Ramos (cell line): Measurements from ENCODE around the gene IPO4.
"Not testable (repeated sequence)": the region's sequence is repeated elsewhere in the genome, so short reads cannot be mapped to it uniquely, and the experiment has no call there.

Experiments used
- in situ Hi-C: fragments of 300-500 bp; cut with MboI; formaldehyde crosslinking; loops from one replicate; pipeline ENCODE4 v1.14.3; 2022; ENCODE audit warnings: low sequenced_read_pairs; ENCODE audit not compliant: unreplicated experiment

Gene IPO4

DNA sequence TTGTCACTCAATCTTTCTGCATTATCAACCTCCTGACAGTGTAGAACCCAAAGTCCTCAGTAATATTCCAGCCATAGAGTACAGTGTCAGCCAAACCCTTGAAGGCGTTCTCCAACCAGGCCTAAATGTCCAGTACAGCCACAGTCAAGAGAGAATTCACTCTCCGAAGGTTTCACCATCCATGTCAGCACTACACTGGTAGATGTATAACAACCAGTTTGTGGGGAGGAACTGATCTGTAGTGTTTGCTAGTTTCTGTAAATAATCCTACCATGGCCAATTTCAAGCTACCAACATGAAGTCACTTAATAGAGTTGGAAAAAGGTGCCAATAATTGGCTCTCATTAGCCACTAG lies 27.7 kb upstream of the IPO4 start:
- in situ Hi-C loops: no loop called here

DNA sequence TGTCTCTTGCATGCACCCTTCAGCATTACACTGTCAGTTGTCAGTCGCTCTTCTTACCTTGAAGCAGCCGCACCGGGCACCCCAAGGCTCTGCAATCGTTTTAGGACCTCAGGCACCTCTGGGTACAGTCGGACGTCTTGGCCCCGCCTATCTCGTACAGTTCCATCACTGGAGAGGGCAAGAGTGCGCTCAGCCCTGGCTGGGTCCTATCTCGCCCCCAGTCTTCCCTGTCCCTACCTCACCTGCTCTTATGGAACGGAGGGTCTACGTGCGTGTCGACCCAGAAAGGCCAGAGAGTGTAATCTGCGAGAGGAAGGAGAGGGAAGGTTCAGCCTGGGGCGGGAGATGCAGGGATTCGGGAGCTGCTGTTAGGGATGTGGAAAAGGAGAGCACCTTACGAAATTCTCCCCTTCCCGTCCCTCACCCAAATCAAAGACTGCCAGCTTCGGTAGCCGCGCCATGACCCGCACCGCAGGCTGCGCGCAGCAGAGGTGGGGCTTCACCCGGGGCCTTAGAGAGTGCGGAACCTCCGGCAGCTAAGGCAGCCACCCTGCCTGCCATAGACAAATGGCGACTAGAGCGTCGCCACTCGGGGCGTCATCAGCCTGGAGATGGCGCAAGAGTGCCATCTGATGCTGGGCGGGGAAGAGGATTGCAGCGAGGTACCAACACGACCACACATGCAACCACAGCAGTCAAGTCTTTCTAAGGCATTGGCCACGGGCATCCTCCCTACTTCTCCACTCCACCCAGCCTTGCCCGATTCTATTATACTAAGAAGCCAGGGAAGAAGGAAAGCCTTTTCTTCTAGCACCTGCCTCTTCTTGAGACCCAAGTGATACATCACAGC lies 27.1 kb upstream of the IPO4 start, which contains the start of gene MDP1:
Gene MDP1, minus strand, starts transcription at position 572 of the 850 bp plus-strand sequence. Its CDS starts 111 bp downstream, at position 461.
- in situ Hi-C loops: no loop called here

DNA sequence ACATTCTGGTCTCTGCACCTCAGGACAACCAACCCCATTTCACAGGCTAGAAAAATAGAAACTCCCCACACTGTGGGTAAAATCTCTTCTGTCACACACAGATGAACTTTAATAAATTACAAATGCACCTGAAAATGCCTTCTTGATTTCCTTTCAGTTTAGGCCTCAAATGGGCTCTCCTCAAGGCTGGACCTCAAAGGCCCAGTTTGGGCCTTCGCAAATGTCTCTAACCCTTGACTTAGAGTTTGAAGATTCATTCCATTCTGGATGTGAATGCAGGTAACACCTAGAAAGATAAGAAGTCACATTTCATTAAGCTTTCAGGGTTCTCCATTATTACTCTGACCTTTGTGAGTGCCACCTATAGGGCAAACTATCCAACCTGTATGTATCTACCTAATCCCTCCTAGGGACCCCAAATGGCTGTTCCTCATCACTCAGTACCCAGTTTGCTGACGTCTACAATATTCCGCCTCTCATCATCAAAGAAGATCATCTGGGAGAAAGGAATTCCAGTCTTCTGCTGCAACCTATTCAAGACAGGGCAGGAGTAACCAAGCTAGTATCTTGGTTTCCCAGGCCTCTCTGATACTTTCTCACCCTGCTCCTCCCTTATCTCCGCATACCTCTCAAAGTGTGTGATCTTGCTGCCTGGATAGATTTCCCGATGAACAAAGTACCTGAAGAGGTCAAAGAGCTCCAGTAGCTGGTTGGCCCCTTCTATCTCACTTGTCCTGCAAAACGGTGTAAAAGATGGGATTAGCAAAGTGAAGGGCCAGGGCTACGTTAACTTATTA lies 25.4 kb upstream of the IPO4 start:
- in situ Hi-C loops: no loop called here

DNA sequence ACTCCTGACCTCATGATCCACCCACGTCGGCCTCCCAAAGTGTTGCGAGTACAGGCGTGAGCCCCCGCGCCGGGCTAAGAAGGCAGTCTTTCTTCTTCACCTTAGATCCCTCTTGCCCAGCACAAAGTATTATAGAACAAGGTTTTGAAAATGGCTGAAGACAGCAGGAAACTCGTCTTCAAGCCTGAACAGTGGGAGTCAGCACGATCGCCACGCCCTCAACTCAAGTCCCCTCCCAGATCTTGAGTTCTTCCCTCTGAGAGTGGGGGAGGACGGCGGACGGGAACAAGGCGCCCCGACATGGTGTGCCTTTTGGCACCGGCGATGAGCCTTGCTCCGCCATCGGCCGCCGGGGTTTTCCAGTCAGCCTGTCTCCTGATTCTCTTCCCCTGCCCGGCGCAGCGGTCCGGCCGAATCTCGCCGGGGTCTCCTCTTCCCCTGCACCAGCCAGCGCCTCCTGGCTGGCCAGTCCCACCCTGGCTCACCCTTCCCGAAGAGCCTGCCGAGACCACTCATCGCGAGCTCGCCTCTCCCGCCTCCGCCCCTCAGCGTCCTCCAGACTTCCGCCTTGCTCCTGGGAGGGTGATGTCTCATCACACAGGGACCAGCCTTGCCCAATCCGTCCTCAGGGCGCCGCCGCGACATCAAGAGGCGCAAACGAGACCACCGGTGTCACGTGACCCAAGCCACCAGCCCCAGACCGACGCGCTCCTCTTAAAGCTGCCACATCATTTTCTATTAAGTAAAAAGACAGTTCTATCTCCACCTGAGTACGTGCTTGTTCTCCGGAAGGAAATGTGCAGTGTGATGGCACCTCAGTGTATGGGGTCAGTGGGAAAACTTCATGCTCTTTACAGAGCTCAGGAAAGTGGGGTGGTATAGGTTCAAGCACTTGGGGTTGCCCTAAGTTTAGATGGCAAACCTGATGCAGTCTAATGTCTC lies 24.6 kb upstream of the IPO4 start, which contains the start of gene CHMP4A:
Gene CHMP4A, minus strand, starts transcription at position 565 of the 942 bp plus-strand sequence. Its CDS starts 49 bp downstream, at position 516.
- in situ Hi-C loops: no loop called here

DNA sequence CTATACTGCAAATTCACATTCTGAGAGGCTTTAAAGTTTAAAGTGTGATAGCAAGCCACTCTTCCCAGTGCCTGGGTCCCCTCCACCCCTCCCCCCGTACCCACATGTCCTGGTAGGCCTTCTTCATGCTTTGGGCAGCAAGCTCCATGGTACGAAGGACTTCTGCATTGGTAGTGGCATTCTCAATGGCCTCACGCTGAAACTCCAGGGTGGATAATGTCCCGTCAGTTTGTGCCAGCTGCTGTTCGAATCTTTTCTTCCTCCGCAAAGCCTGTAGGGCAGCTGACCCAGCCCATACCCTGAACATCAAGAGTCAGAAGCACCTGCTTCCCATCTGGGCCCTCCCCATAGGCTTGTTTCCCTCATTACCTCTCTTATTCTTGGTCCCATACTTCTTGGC lies 22.7 kb upstream of the IPO4 start:
- in situ Hi-C loops: no loop called here

DNA sequence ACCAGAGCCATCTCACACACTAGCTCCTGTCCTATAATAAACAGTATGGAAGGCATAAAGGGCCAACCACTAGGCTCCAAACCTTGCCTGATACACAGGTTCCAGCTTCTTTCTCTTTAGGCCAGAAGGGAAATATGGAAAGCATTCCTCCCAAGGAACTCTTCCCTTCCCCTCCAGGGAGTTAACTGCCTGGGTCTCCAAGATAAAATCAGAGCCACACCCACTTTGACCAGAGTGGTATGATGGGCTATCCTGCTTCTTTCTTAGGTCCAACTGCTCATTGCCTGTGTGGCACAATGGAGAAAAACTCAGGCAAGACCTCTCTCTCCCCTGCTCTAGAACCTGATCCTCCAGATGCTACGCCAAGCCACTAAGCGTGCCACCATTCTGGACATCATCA lies 19.0 kb upstream of the IPO4 start:
- in situ Hi-C loops: no loop called here

DNA sequence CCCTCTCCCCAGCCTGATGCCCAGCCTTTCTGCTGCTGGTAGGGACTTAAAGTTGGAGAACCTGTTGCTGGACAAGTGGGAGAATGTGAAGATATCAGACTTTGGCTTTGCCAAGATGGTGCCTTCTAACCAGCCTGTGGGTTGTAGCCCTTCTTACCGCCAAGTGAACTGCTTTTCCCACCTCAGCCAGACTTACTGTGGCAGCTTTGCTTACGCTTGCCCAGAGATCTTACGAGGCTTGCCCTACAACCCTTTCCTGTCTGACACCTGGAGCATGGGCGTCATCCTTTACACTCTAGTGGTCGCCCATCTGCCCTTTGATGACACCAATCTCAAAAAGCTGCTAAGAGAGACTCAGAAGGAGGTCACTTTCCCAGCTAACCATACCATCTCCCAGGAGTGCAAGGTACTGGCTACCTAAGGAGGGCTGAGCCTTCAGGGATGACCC lies 18.5 kb upstream of the IPO4 start:
- in situ Hi-C loops: no loop called here

DNA sequence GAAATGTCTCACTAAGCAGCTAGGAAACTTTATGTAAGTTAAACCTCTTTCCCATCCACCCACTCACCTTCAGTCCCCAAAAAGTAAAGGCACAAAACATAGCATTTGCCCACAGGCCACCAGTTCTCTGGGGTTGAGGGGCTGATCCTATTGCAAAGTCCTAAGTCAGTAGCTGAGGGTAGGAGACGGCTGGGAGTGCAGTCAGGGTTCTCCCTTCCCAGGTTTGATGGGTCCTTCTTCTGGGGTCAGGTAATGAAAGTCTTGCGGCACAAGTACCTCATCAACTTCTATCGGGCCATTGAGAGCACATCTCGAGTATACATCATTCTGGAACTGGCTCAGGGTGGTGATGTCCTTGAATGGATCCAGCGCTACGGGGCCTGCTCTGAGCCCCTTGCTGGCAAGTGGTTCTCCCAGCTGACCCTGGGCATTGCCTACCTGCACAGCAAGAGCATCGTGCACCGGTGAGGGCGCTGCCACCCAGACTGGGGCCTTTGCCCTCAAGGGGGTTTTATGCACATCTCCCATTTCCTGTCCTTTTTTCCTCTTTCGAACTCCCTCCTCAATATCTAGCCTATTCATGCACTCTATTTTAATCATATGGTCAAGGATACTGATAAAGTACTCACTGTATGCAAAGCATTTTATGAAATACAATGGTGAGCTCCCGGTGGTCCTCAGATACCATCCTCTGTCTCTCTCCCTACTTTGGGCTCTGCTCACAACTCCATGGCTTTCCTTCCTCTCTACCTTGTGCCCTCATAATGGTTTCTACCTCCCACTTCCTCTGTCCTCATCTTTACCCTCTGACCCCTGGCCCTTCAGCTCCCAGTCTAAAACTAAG lies 17.9 kb upstream of the IPO4 start:
- in situ Hi-C loops: no loop called here

DNA sequence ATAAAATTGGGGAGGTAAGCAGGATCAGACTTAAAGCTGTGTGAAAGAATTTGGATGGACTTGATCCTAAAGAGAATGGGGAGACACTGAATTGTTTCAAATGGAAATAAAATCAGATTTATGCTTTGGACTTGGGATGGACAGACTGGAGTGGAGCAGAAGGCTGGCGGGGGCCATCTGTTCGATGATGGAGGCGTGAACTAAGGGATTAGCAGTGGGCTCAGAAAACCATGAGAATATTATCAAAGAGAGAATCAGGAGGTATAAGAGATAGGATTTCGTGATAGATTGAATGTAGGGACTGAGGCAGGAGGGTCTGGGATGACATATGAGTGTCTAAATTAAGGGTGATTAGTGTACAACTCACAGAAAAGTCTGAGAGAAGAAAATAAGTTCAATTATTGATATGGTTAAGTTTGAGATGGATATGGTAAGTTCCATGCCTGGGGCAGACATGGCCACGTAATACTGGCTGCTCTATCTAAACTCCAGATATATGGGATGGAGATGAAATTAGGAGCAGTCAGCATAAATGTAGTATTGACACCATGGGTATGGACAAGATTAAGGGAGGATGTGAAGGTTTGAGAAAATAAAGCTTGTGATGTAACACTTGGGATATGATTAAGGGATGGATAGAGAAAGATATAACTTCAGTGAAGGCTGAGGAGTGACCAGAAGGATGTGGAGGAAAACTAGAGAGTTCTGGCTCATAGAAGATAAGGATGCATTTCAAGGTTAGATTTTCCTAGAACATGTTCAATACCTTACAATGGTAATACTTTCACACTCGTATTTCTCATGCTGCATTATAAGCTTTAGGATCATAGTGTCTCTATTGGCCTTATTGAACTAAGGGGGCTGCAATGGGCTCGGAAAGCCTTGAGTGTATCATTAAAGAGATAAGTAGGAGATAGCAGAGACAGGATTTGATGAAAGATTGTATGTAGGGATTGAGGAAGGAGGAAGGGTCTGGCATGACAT lies 15.8 kb upstream of the IPO4 start:
- in situ Hi-C loops: no loop called here

DNA sequence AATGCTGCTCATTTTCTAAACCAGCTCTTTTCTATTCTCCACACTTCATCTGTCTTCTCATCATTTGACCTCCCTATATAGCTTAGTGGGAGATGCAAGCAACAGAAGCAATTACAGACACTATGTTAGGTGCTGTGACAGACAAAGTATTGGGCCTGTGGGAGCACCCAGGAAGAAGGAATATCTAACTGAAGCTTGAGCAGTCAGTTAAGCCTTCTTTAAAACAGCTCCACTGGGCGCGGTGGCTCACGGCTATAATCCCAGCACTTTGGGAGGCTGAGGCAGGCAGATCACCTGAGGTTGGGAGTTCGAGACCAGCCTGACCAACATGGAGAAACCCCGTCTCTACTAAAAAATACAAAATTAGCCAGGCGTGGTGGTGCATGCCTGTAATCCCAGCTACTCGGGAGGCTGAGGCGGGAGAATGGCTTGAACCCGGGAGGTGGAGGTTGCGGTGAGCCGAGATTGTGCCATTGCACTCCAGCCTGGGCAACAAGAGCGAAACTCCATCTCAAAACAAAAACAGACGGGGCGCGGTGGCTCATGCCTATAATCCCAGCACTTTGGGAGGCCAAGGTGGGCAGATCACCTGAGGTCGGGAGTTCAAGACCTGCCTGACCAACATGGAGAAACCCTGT lies 14.8 kb upstream of the IPO4 start:
- in situ Hi-C loops: not testable (repeated sequence)

DNA sequence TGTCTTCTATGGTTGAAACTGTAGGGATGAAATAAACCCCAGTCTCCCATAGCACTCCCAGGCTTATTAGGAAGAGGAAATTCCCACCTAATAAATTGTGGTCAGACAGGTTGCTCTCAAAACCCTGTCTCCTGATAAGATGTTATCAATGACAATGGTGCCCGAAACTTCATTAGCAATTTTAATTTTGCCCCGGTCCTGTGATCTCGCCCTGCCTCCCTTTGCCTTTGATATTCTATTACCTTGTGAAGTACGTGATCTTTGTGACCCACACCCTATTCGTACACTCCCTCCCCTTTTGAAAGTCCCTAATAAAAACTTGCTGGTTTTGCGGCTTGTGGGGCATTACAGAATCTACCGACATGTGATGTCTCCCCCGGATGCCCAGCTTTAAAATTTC lies 13.9 kb upstream of the IPO4 start:
- in situ Hi-C loops: not testable (repeated sequence)

DNA sequence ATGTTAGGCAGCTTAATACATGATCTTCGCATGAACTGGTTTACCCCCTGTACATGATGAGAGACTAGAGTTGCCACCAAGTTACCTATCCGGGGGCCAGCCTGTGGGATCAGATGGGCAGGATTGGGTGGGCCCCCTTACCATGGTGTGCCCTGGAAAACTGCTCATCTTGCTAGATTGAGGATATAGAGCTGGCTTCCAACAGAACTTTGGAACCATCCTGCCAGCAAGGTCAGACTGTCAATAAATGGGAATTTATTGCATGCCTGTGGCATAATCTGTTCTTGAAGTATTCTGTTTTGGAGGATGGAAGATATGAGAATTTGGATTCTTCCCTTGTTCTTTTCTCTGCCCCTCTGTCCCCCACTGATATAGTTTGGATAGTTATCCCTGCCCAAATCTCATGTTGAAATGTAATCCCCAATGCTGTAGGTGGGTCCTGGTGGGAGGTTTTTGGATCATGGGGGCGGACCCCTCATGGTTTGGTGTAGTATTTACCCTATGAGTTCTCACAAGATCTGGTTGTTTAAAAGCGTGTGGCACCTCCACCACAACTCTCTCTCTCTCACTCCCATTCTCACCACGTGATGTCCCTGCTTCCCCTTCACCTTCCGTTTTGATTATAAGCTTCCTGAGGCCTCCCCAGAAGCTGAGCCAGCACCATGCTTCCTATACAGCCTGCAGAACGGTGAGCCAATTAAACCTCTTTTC lies 10.4 kb upstream of the IPO4 start:
- in situ Hi-C loops: no loop called here

DNA sequence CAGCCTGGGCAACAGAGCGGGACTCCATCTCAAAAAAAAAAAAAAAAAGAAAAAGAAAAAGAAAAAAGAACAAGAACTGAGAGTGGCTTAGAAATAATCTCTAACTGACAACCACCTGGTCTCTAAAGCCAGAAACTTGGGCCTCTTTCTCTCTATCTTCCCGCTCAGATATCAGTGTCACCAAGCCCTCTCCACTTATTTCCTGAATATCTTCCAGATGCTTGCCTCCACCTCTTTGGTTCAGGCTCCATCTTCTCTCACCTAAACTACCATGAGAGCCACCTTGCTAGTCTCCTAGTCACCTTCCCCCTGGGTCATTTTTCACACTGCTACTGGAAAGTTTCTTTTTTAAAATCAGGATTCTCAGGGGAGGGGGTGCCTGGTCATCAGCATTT lies 8.4 kb upstream of the IPO4 start:
- in situ Hi-C loops: no loop called here

DNA sequence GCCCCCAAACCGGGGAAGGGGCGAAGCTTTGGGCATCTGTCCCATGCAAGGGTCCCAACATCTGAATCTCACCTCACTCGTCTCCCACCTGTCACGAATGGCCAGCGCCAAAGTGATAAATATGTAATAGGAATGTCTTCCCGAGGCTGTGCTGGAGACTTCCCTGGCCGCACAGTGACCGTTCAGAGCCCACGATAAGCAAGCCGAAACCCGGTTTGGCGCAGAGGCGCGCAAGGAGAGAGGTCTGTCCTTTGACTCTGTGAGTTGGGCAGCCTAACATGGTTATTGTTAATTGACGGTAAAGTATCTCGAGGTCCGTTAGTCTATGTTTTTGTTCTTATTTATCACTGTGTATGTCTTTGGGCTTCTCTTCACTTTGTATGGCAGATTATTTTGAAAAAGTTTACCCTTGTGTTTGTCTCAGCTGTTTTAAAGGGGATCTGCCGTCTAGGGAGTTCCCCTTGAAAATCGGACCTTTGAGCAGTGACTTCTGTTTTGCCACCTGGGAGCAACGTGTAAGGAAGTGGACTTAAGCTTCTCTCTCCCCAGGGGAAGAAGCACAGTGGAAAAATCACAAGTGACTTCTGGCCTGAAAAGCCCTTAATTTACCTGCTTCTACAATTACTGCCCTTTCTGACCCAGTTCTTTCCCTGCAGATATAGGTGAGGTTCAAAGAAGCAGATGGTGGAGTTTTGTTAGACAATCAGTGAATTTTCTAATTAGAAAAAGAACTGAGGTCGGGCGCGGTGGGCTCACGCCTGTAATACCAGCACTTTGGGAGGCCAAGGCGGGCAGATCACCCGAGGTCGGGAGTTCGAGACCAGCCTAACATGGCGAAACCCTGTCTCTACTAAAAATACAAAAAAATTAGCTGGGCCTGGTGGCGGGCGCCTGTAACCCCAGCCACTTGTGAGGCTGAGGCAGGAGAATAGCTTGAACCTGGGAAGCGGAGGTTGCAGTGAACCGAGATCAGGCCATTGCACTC lies 7.7 kb upstream of the IPO4 start:
- in situ Hi-C loops: no loop called here

DNA sequence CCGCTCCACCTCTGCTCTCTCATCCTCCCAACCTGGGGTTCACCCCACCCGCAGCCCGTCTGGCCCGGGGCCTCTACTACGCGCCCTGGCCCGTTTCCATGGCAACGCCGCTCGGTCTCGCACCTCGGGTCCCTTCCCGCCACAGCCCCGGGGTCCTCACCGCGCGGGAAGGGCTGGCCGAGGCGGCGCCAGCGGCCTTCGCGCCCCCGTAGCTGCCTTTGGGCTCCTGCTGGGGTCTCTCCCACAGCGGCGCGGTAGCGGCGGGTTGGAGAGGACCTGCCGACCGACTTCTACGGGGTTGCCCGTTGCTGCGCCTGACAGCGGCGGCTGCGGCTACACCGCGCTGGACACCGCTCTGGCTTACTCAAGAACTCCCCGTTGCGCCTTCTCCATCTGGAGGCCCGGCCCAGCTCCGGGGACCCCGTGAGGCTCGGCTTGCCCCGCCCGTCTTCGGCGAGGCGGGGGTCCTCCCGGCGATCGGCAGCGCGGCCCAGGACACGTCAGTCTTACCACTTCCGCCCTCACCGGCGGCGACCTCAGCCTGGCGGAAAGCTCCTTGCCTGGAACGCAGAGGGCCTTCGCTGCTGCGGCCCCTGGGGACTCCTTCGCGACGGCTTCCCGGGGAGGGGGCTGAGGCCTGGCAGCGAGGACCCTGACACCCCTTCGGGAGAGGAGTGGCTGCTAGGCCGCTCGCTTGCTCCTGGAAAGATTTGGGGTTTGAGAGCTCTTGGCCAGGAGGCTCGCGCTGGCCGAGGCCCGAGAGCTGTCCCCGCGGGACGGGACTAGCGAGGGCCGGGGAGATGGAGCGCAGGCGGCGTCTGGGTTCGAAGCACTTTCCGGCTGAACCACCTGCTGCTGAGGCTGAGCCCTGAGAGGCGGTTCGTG lies 6.8 kb upstream of the IPO4 start, which contains the start of gene TM9SF1:
Gene TM9SF1, minus strand, starts transcription at position 256 of the 885 bp plus-strand sequence. CDS start 422 bp downstream, outside the sequence.
- in situ Hi-C loops: no loop called here
